Activated naive CD4-positive, alpha-beta T cell treated with anti-CD3 and anti-CD28 coated beads, Interleukin-2, amount 50 U/mL, for 72 hours (primary cell): ENCODE data around the gene CALB2. TPM values are rescaled to one million over a fixed set of nuclear protein-coding genes. Genes with fewer than 3 reads are reported as not detected.
"Not testable (repeated sequence)": the region's sequence is repeated elsewhere in the genome, so short reads cannot be mapped to it uniquely, and the experiment has no call there.

ENCODE experiments used
- ATAC-seq, 2 donors: fragments of 150-1000 bp; cut with Tn5 transposase; 2 replicates each; pipeline ENCODE4 v1.10.0; 2021; ENCODE audit warnings: mild to moderate bottlenecking in 2 of 2, moderate library complexity in 2 of 2
- DNase-seq, 2 donors: peaks; one replicate each; pipeline ENCODE4 v3.0.0; 2021 to 2022; ENCODE audit warnings: low spot score in 2 of 2
- H3K27ac Mint-ChIP-seq, 2 donors: one replicate each; pipeline ENCODE4 v1.8.0; 2022; ENCODE audit warnings: mild to moderate bottlenecking in 2 of 2, mixed read lengths in 2 of 2
- H3K36me3 Mint-ChIP-seq, 2 donors: one replicate each; pipeline ENCODE4 v1.8.0; 2022; ENCODE audit warnings: mixed read lengths in 2 of 2
- H3K9me3 Mint-ChIP-seq, 2 donors: one replicate each; pipeline ENCODE4 v1.8.0; 2022; ENCODE audit warnings: mixed read lengths in 2 of 2
- total RNA-seq, 2 donors: library from RNA; stranded (reverse); gene quantifications; one replicate each; pipeline ENCODE4 v1.2.3, GENCODE V29; 2022

The CALB2 gene
- total RNA-seq, 2 donors from 2014 or later = not detected

- DNase-seq (no peak), ATAC-seq (no peak)
- no peak overlapping the region for H3K27ac Mint-ChIP-seq
- no peaks in the 10 kb centered on the region for H3K9me3 Mint-ChIP-seq
- no peaks in the 10 kb centered on the region for H3K36me3 Mint-ChIP-seq
Observed at GRCh38 chr16:71348262-71349085, 10.0 kb upstream of the CALB2 start.

GRCh38 chr16:71350821-71351557 lies 7.5 kb upstream of the CALB2 start:
- DNase-seq (no peak), ATAC-seq (no peak)
- H3K9me3 Mint-ChIP-seq = no peaks in the 10 kb centered on the region
- H3K27ac Mint-ChIP-seq = no peak overlapping the region
- H3K36me3 Mint-ChIP-seq = no peaks in the 10 kb centered on the region

GRCh38 chr16:71351558-71351901 lies 7.0 kb upstream of the CALB2 start:
- Mint-ChIP-seq H3K27ac (no peak overlapping the region), H3K36me3 (no peaks in the 10 kb centered on the region), H3K9me3 (no peaks in the 10 kb centered on the region)
- no peak for DNase-seq
- ATAC-seq = no peak

GRCh38 chr16:71352466-71352865 lies 6.1 kb upstream of the CALB2 start:
- no peak overlapping the region for H3K27ac Mint-ChIP-seq
- ATAC-seq (no peak), DNase-seq (no peak)
- H3K9me3 Mint-ChIP-seq = no peaks in the 10 kb centered on the region
- no peaks in the 10 kb centered on the region for H3K36me3 Mint-ChIP-seq

GRCh38 chr16:71352963-71353460 lies 5.5 kb upstream of the CALB2 start:
- ATAC-seq (no peak), DNase-seq (no peak)
- Mint-ChIP-seq H3K9me3 (no peaks in the 10 kb centered on the region), H3K36me3 (no peaks in the 10 kb centered on the region), H3K27ac (no peak overlapping the region)

- H3K27ac Mint-ChIP-seq = no peak overlapping the region
- ATAC-seq = no peak
- H3K9me3 Mint-ChIP-seq = no peaks in the 10 kb centered on the region
- no peaks in the 10 kb centered on the region for H3K36me3 Mint-ChIP-seq
- no peak for DNase-seq
Observed at GRCh38 chr16:71353736-71354135, 4.8 kb upstream of the CALB2 start.

GRCh38 chr16:71354156-71354555 lies 4.4 kb upstream of the CALB2 start:
- DNase-seq = no peak
- Mint-ChIP-seq H3K36me3 (no peaks in the 10 kb centered on the region), H3K27ac (no peak overlapping the region), H3K9me3 (no peaks in the 10 kb centered on the region)
- no peak for ATAC-seq

- no peak for ATAC-seq
- no peak for DNase-seq
- Mint-ChIP-seq H3K9me3 (no peaks in the 10 kb centered on the region), H3K27ac (no peak overlapping the region), H3K36me3 (no peaks in the 10 kb centered on the region)
Observed at GRCh38 chr16:71356051-71356740, 2.3 kb upstream of the CALB2 start.

GRCh38 chr16:71356936-71357335 lies 1.6 kb upstream of the CALB2 start:
- not testable (repeated sequence) for DNase-seq, H3K9me3 Mint-ChIP-seq, ATAC-seq, H3K27ac Mint-ChIP-seq, H3K36me3 Mint-ChIP-seq

GRCh38 chr16:71357681-71358080 lies 842 bp upstream of the CALB2 start:
- Mint-ChIP-seq H3K9me3 (no peaks in the 10 kb centered on the region), H3K36me3 (no peaks in the 10 kb centered on the region), H3K27ac (no peak overlapping the region)
- DNase-seq = no peak
- ATAC-seq = no peak

GRCh38 chr16:71359431-71359830 lies 908 bp downstream of the CALB2 start:
- no peak for DNase-seq
- Mint-ChIP-seq H3K27ac (no peak overlapping the region), H3K36me3 (no peaks in the 10 kb centered on the region), H3K9me3 (no peaks in the 10 kb centered on the region)
- ATAC-seq = peak in 1 of 2 donors; percentile 33

GRCh38 chr16:71360378-71360777 lies 1.9 kb downstream of the CALB2 start:
- Mint-ChIP-seq H3K9me3 (no peaks in the 10 kb centered on the region), H3K36me3 (no peaks in the 10 kb centered on the region), H3K27ac (no peak overlapping the region)
- no peak for DNase-seq
- ATAC-seq = no peak

GRCh38 chr16:71364133-71364681 lies 5.7 kb downstream of the CALB2 start:
- H3K36me3 Mint-ChIP-seq = no peaks in the 10 kb centered on the region
- H3K27ac Mint-ChIP-seq = no peak overlapping the region
- H3K9me3 Mint-ChIP-seq = no peaks in the 10 kb centered on the region
- DNase-seq = no peak
- no peak for ATAC-seq

GRCh38 chr16:71365021-71365420 lies 6.5 kb downstream of the CALB2 start:
- DNase-seq = no peak
- no peaks in the 10 kb centered on the region for H3K9me3 Mint-ChIP-seq
- ATAC-seq = no peak
- H3K36me3 Mint-ChIP-seq = no peaks in the 10 kb centered on the region
- H3K27ac Mint-ChIP-seq = no peak overlapping the region

GRCh38 chr16:71367241-71367976 lies 8.9 kb downstream of the CALB2 start:
- Mint-ChIP-seq H3K36me3 (no peaks in the 10 kb centered on the region), H3K27ac (no peak overlapping the region), H3K9me3 (no peaks in the 10 kb centered on the region)
- ATAC-seq (peak; percentile 59 to 78), DNase-seq (peak in 1 of 2 donors; percentile 57)

GRCh38 chr16:71368958-71369357 lies 10.4 kb downstream of the CALB2 start:
- Mint-ChIP-seq H3K36me3 (no peaks in the 10 kb centered on the region), H3K27ac (no peak overlapping the region), H3K9me3 (no peaks in the 10 kb centered on the region)
- DNase-seq (no peak), ATAC-seq (no peak)
